ENCODE measurements around the gene ZNF284. TPM values are rescaled to one million over a fixed set of nuclear protein-coding genes. Genes with fewer than 3 reads are reported as not detected.
A peak's percentile ranks its signal among the peaks of the same experiment; 100 is the strongest.

ZNF284 gene
- total RNA-seq (3.3 and 4.9 TPM in 2 replicates), polyA plus RNA-seq (2.1 and 3.4 TPM in 2 replicates), polyA minus RNA-seq (0.86 and 1.6 TPM in 2 replicates)
- 3.7 TPM for total RNA-seq (2013)

GRCh38 chr19:44071824-44072542, at the start of gene ZNF284:
TSS of gene ZNF284 (plus strand) at chr19:44072159. CDS start at chr19:44076390, 4,231 bp downstream.
- peak within 1 kb of the TSS; percentile 94 for H2AFZ ChIP-seq (ENCODE audit: insufficient read depth, low read depth, low read length, poor library complexity, severe bottlenecking)
- peaks cover 11 to 12% (median 12%) of the 10 kb centered on the region in 3 donors for H3K9me3 ChIP-seq (ENCODE audit: control extremely low read depth in 1 of 3, control insufficient read depth in 2 of 3, insufficient read depth in 1 of 3, low read length in 2 of 3)
- Mint-ChIP-seq H3K9me3 (ENCODE audit: insufficient read depth) (peaks cover 23% of the 10 kb centered on the region), H3K4me1 (peaks cover 25% of the 10 kb centered on the region), H3K27ac (peak within 1 kb of the TSS; percentile 76), H3K4me3 (peak within 1 kb of the TSS; percentile 89), H3K27me3 (no peaks in the 10 kb centered on the region)
- ATAC-seq (ENCODE audit: low read depth), result peak; percentile 100
- no peaks in the 10 kb centered on the region for H3K36me3 ChIP-seq (replicated peaks in 1 of 2; ENCODE audit: control extremely low read depth in 1 of 2, control insufficient read depth in 1 of 2, extremely low read depth in 1 of 2, insufficient read depth in 2 of 2, low read length in 1 of 2)
- peaks cover 13 to 16% of the 10 kb centered on the region in 2 donors for H3K4me1 ChIP-seq (ENCODE audit: control insufficient read depth in 2 of 2, insufficient read depth in 2 of 2, low read length in 2 of 2)
- H3K79me2 ChIP-seq (ENCODE audit: control insufficient read depth, insufficient read depth, low read length), result no peaks in the 10 kb centered on the region
- peak within 1 kb of the TSS; percentile 68 to 89 (median 76) for H3K4me3 ChIP-seq (ENCODE audit: control extremely low read depth in 1 of 5, extremely low read depth in 1 of 5, insufficient read depth in 1 of 5, low read depth in 2 of 5, low read length in 4 of 5)
- DNase-seq, result peak; percentile 89
- H3K9ac ChIP-seq (ENCODE audit: low read length), result peak within 1 kb of the TSS; percentile 73
- peak within 1 kb of the TSS; percentile 32 to 47 for H3K27ac ChIP-seq (ENCODE audit: low read length in 2 of 2)
- ChIA-PET CTCF (interaction anchor here (1.1 kb wide), 1 partner anchor 9 kb away, joined by 4 read pairs; no protein-coding TSS in a partner anchor), POLR2A (interaction anchor here (0.6 kb wide), 1 partner anchor 140 kb away, joined by 9 read pairs; no protein-coding TSS in a partner anchor)
- no peaks in the 10 kb centered on the region for H4K20me1 ChIP-seq (ENCODE audit: control insufficient read depth, insufficient read depth, low read length, poor library complexity, severe bottlenecking)
- peak within 1 kb of the TSS; percentile 84 for H3K4me2 ChIP-seq (replicated peaks; ENCODE audit: low read depth, low read length, poor library complexity, severe bottlenecking)
- no peaks in the 10 kb centered on the region for H3K27me3 ChIP-seq (replicated peaks in 1 of 4; ENCODE audit: control extremely low read depth in 1 of 4, control insufficient read depth in 3 of 4, insufficient read depth in 4 of 4, low read length in 3 of 4)
- intact Hi-C loops (cut with micrococcal nuclease), result loop anchor here (1.0 to 10.0 kb wide), 11 partner anchors 21 to 247 kb away; partner anchors contain the start of genes ZNF222, ZNF224, ZNF225 and ZNF226
- 2% methylated on average over 34 of the region's 40 CpGs for WGBS (ENCODE audit: insufficient coverage)
- no peak for TF ChIP-seq CTCF (IDR thresholded peaks at IDR 0.05)
- TF ChIP-seq EZH2 (IDR thresholded peaks at IDR 0.05; ENCODE audit: borderline replicate concordance, insufficient read depth, low read depth, low read length, poor library complexity, severe bottlenecking), result no peak

GRCh38 chr19:44024900-44025216, 47.1 kb upstream of the ZNF284 start:
- Histone ChIP-seq H3K4me3 (ENCODE audit: control extremely low read depth in 1 of 5, extremely low read depth in 1 of 5, insufficient read depth in 1 of 5, low read depth in 2 of 5, low read length in 4 of 5) (peak overlapping the region; percentile 72 to 98 (median 84)), H4K20me1 (ENCODE audit: control insufficient read depth, insufficient read depth, low read length, poor library complexity, severe bottlenecking) (no peaks in the 10 kb centered on the region), H3K36me3 (replicated peaks in 1 of 2; ENCODE audit: control extremely low read depth in 1 of 2, control insufficient read depth in 1 of 2, extremely low read depth in 1 of 2, insufficient read depth in 2 of 2, low read length in 1 of 2) (peaks cover 15 to 32% of the 10 kb centered on the region in 2 experiments), H3K9ac (ENCODE audit: low read length) (peak overlapping the region; percentile 95), H3K79me2 (ENCODE audit: control insufficient read depth, insufficient read depth, low read length) (peaks cover 6% of the 10 kb centered on the region), H3K4me2 (replicated peaks; ENCODE audit: low read depth, low read length, poor library complexity, severe bottlenecking) (peak overlapping the region; percentile 96), H3K4me1 (ENCODE audit: control insufficient read depth in 2 of 2, insufficient read depth in 2 of 2, low read length in 2 of 2) (peaks cover 11 to 13% of the 10 kb centered on the region in 2 donors), H3K27me3 (replicated peaks in 1 of 4; ENCODE audit: control extremely low read depth in 1 of 4, control insufficient read depth in 3 of 4, insufficient read depth in 4 of 4, low read length in 3 of 4) (no peaks in the 10 kb centered on the region), H3K27ac (ENCODE audit: low read length in 2 of 2) (peak overlapping the region in 1 of 2 donors; percentile 66), H3K9me3 (ENCODE audit: control extremely low read depth in 1 of 3, control insufficient read depth in 2 of 3, insufficient read depth in 1 of 3, low read length in 2 of 3) (peaks cover 3 to 22% (median 9%) of the 10 kb centered on the region in 3 donors), H2AFZ (ENCODE audit: insufficient read depth, low read depth, low read length, poor library complexity, severe bottlenecking) (peak overlapping the region; percentile 98)
- POLR2A ChIA-PET, result no interaction called here
- CTCF ChIA-PET, result no interaction called here
- TF ChIP-seq EZH2 (IDR thresholded peaks at IDR 0.05; ENCODE audit: borderline replicate concordance, insufficient read depth, low read depth, low read length, poor library complexity, severe bottlenecking) (no peak), CTCF (IDR thresholded peaks at IDR 0.05) (no peak)
- Mint-ChIP-seq H3K9me3 (ENCODE audit: insufficient read depth) (peaks cover 13% of the 10 kb centered on the region), H3K27me3 (peaks cover 12% of the 10 kb centered on the region), H3K4me1 (peaks cover 19% of the 10 kb centered on the region), H3K27ac (peak overlapping the region; percentile 88), H3K4me3 (peak overlapping the region; percentile 96)
- 94% methylated on average over 2 of the region's 4 CpGs for WGBS (ENCODE audit: insufficient coverage)
- ATAC-seq (ENCODE audit: low read depth) (no peak), DNase-seq (no peak)
- intact Hi-C loops (cut with micrococcal nuclease), result loop anchor here (1.0 kb wide), 7 partner anchors 23 to 198 kb away; partner anchors contain the start of genes ZNF224, ZNF225, ZNF226 and ZNF230
